ENCODE measurements around the gene ARHGEF1. TPM values are rescaled to one million over a fixed set of nuclear protein-coding genes. Genes with fewer than 3 reads are reported as not detected.

Gene ARHGEF1
- total RNA-seq, 1 experiment from 2014 or later = 106 TPM

- Mint-ChIP-seq H3K4me3 (ENCODE audit: unreplicated experiment) (peak overlapping the region; percentile 77), H3K36me3 (ENCODE audit: insufficient read depth, unreplicated experiment) (peaks cover 20% of the 10 kb centered on the region), H3K27ac (ENCODE audit: low read depth, unreplicated experiment) (peak overlapping the region; percentile 95), H3K4me1 (ENCODE audit: insufficient read depth, unreplicated experiment) (peaks cover 30% of the 10 kb centered on the region), H3K27me3 (ENCODE audit: insufficient read depth, unreplicated experiment) (no peaks in the 10 kb centered on the region), H3K9me3 (ENCODE audit: unreplicated experiment) (no peaks in the 10 kb centered on the region)
- no peak for DNase-seq (ENCODE audit: unreplicated experiment)
- ChIA-PET POLR2A (interaction anchor here (0.6 to 9.8 kb wide), 11 partner anchors 10 to 361 kb away, joined by 3 to 125 read pairs (median 5); partner anchors contain the start of genes GSK3A, RABAC1, RPS19 and ZNF574), CTCF (interaction anchor here (0.5 to 2.0 kb wide), 4 partner anchors 10 to 330 kb away, joined by 3 to 6 read pairs (median 4); no protein-coding TSS in a partner anchor)
- intact Hi-C loops (cut with micrococcal nuclease) = no loop called here
- TF ChIP-seq, protein P1, sequence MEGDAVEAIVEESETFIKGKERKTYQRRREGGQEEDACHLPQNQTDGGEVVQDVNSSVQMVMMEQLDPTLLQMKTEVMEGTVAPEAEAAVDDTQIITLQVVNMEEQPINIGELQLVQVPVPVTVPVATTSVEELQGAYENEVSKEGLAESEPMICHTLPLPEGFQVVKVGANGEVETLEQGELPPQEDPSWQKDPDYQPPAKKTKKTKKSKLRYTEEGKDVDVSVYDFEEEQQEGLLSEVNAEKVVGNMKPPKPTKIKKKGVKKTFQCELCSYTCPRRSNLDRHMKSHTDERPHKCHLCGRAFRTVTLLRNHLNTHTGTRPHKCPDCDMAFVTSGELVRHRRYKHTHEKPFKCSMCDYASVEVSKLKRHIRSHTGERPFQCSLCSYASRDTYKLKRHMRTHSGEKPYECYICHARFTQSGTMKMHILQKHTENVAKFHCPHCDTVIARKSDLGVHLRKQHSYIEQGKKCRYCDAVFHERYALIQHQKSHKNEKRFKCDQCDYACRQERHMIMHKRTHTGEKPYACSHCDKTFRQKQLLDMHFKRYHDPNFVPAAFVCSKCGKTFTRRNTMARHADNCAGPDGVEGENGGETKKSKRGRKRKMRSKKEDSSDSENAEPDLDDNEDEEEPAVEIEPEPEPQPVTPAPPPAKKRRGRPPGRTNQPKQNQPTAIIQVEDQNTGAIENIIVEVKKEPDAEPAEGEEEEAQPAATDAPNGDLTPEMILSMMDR (IDR thresholded peaks at IDR 0.05; ENCODE audit: unreplicated experiment) = no peak
- TSS peak; percentile 87 for BruUV-seq (replicated peaks)
Observed at GRCh38 chr19:41883463-41883820, 458 bp downstream of the ARHGEF1 start.

DNA sequence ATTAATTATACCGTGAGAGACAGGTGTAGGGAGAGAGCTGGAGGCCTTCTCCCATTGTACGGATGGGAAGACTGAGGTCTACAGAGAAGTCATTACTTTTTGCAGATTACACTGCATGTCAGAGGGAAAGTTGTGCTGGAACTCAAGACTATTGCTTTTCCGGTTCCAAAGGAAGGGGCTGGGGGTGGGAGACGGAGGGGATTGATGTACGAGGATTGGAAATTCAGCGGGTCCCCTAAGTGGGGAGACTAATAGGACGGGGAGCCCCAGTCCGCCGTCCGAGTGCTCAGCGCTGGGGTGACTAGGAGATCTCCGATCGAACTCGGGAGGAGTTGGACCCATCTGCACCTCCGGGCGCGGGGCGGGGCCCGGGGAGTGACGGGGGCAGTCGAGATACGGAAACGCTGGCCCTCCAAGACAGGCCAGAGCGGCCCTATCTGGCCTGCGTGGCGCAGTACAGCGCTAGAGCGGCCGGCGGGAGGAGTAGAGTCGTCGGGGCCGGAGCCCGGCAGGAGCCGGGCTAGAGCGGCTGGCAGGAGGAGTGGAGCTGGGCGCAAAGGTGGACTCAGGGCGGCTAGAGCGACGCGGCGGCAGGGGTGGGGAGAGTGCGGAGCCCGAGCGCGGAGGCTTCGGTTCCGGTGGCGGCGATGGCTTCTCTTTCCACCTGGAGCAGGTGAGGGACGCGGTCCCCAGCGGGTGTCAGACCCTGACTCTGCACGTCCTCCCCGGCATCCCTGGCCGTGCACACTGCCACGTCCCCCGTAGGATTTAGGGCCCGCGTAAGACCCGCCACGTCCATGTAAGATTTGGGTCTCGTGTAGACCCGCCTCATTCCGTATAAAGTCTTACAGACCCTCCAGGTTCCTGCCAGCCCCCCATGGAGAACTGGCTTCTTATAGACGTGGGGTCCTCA is 1.1 kb downstream of the ARHGEF1 start:
- POLR2A ChIA-PET = interaction anchor here (0.6 to 9.8 kb wide), 20 partner anchors 11 to 1906 kb away, joined by 3 to 125 read pairs (median 4); partner anchors contain the start of genes GSK3A, RABAC1, RPS19 and ZNF574
- TF ChIP-seq, protein P1 (IDR thresholded peaks at IDR 0.05; ENCODE audit: unreplicated experiment) = no peak

GRCh38 chr19:41886761-41887710 is 4.1 kb downstream of the ARHGEF1 start:
- no TSS peak for BruUV-seq (replicated peaks)
- H3K4me3 Mint-ChIP-seq (ENCODE audit: unreplicated experiment) = peak overlapping the region; percentile 25
- TF ChIP-seq, protein P1 (IDR thresholded peaks at IDR 0.05; ENCODE audit: unreplicated experiment) = no peak
- peak overlapping the region; percentile 1 for H3K27ac Mint-ChIP-seq (ENCODE audit: low read depth, unreplicated experiment)
- intact Hi-C loops (cut with micrococcal nuclease) = loop anchor here (1.0 to 2.0 kb wide), 2 partner anchors 48 to 72 kb away; partner anchors contain the start of gene RABAC1
- peaks cover 33% of the 10 kb centered on the region for H3K36me3 Mint-ChIP-seq (ENCODE audit: insufficient read depth, unreplicated experiment)
- ChIA-PET POLR2A (interaction anchor here (0.7 to 9.8 kb wide), 8 partner anchors 9 to 72 kb away, joined by 3 to 125 read pairs (median 4); partner anchors contain the start of genes RABAC1 and RPS19), CTCF (interaction anchor here (0.5 to 2.0 kb wide), 7 partner anchors 14 to 690 kb away, joined by 3 to 11 read pairs (median 3); no protein-coding TSS in a partner anchor)
- DNase-seq (ENCODE audit: unreplicated experiment) = no peak
- H3K27me3 Mint-ChIP-seq (ENCODE audit: insufficient read depth, unreplicated experiment) = no peaks in the 10 kb centered on the region
- no peaks in the 10 kb centered on the region for H3K9me3 Mint-ChIP-seq (ENCODE audit: unreplicated experiment)
- peaks cover 31% of the 10 kb centered on the region for H3K4me1 Mint-ChIP-seq (ENCODE audit: insufficient read depth, unreplicated experiment)

More for the DNA sequence above, 1.1 kb downstream of the ARHGEF1 start:
- no peaks in the 10 kb centered on the region for H3K9me3 Mint-ChIP-seq (ENCODE audit: unreplicated experiment)
- CTCF ChIA-PET = interaction anchor here (0.5 to 2.0 kb wide), 3 partner anchors 10 to 330 kb away, joined by 3 to 6 read pairs (median 4); no protein-coding TSS in a partner anchor
- intact Hi-C loops (cut with micrococcal nuclease) = no loop called here
- H3K27ac Mint-ChIP-seq (ENCODE audit: low read depth, unreplicated experiment) = peak overlapping the region; percentile 95
- H3K4me3 Mint-ChIP-seq (ENCODE audit: unreplicated experiment) = peak overlapping the region; percentile 77
- peak; percentile 98 for DNase-seq (ENCODE audit: unreplicated experiment)
- H3K36me3 Mint-ChIP-seq (ENCODE audit: insufficient read depth, unreplicated experiment) = peaks cover 24% of the 10 kb centered on the region
- BruUV-seq (replicated peaks) = no TSS peak
- peaks cover 33% of the 10 kb centered on the region for H3K4me1 Mint-ChIP-seq (ENCODE audit: insufficient read depth, unreplicated experiment)
- H3K27me3 Mint-ChIP-seq (ENCODE audit: insufficient read depth, unreplicated experiment) = no peaks in the 10 kb centered on the region

Measured in MCF 10A (cell line).